Measurements from ENCODE around the gene GM2A. TPM values are rescaled to one million over a fixed set of nuclear protein-coding genes. Genes with fewer than 3 reads are reported as not detected.

GM2A gene
- total RNA-seq, 6 experiments from 2014 or later, result 11.7 to 23.6 (median 20.3) TPM

GRCh38 chr5:151275803-151276202 is 22.8 kb downstream of the GM2A start:
- Histone ChIP-seq H3K36me3 (no peaks in the 10 kb centered on the region), H3K27ac (no peak overlapping the region), H3K9me3 (no peaks in the 10 kb centered on the region), H3K27me3 (no peaks in the 10 kb centered on the region), H3K4me3 (no peak overlapping the region), H3K4me1 (no peaks in the 10 kb centered on the region)
- WGBS (ENCODE audit: insufficient coverage, low coverage, low lambda C conversion rate, missing lambda C conversion rate), result 87% methylated on average over 2 of the region's 2 CpGs
- intact Hi-C loops (cut with DNase I), result no loop called here
- TF ChIP-seq POLR2A (IDR thresholded peaks at IDR 0.05), result no peak
- no peak for TF ChIP-seq CTCF (IDR thresholded peaks at IDR 0.05)
- ATAC-seq, result no peak
- DNase-seq, result no peak

GRCh38 chr5:151278845-151279244 is 25.9 kb downstream of the GM2A start:
- no peaks in the 10 kb centered on the region for H3K27me3 ChIP-seq
- TF ChIP-seq CTCF (IDR thresholded peaks at IDR 0.05) (no peak), POLR2A (IDR thresholded peaks at IDR 0.05) (no peak)
- H3K9me3 ChIP-seq, result no peaks in the 10 kb centered on the region
- no peak for ATAC-seq
- H3K4me3 ChIP-seq, result no peak overlapping the region
- no peak for DNase-seq
- intact Hi-C loops (cut with DNase I), result no loop called here
- H3K36me3 ChIP-seq, result no peaks in the 10 kb centered on the region
- 74% methylated on average over 3 of the region's 5 CpGs for WGBS (ENCODE audit: insufficient coverage, low coverage, low lambda C conversion rate, missing lambda C conversion rate)
- H3K27ac ChIP-seq, result no peak overlapping the region
- H3K4me1 ChIP-seq, result no peaks in the 10 kb centered on the region

GRCh38 chr5:151280443-151280842 is 27.5 kb downstream of the GM2A start:
- ATAC-seq, result no peak
- Histone ChIP-seq H3K9me3 (no peaks in the 10 kb centered on the region), H3K4me1 (no peaks in the 10 kb centered on the region), H3K27ac (no peak overlapping the region), H3K4me3 (no peak overlapping the region), H3K36me3 (no peaks in the 10 kb centered on the region), H3K27me3 (no peaks in the 10 kb centered on the region)
- DNase-seq, result no peak
- WGBS (ENCODE audit: insufficient coverage, low coverage, low lambda C conversion rate, missing lambda C conversion rate), result 80% methylated on average over 2 of the region's 2 CpGs
- intact Hi-C loops (cut with DNase I), result no loop called here
- no peak for TF ChIP-seq POLR2A (IDR thresholded peaks at IDR 0.05)
- no peak for TF ChIP-seq CTCF (IDR thresholded peaks at IDR 0.05)

- DNase-seq (no peak), ATAC-seq (no peak)
- Histone ChIP-seq H3K9me3 (no peaks in the 10 kb centered on the region), H3K36me3 (no peaks in the 10 kb centered on the region), H3K27me3 (no peaks in the 10 kb centered on the region), H3K27ac (no peak overlapping the region), H3K4me3 (no peak overlapping the region), H3K4me1 (no peaks in the 10 kb centered on the region)
- TF ChIP-seq CTCF (IDR thresholded peaks at IDR 0.05) (no peak), POLR2A (IDR thresholded peaks at IDR 0.05) (no peak)
- 85% methylated on average over 12 of the region's 13 CpGs for WGBS (ENCODE audit: insufficient coverage, low coverage, low lambda C conversion rate, missing lambda C conversion rate)
- intact Hi-C loops (cut with DNase I), result no loop called here
These were observed 28.1 kb downstream of the GM2A start for GRCh38 chr5:151281001-151281639.

Data from right lobe of liver (tissue), 6 donors.